Measurements from ENCODE around the gene PPP1R15B. TPM values are rescaled to one million over a fixed set of nuclear protein-coding genes. Genes with fewer than 3 reads are reported as not detected.
A peak's percentile ranks its signal among the peaks of the same experiment; 100 is the strongest.

Gene PPP1R15B
- total RNA-seq, 1 donor from 2014 or later = 70.6 TPM

- ATAC-seq (ENCODE audit: low read depth) (peak; percentile 97), DNase-seq (no peak)
- intact Hi-C loops (cut with micrococcal nuclease) = loop anchor here (1.0 to 5.0 kb wide), 2 partner anchors 36 to 236 kb away; no protein-coding TSS in a partner anchor
- ChIA-PET CTCF (interaction anchor here (0.6 to 3.9 kb wide), 29 partner anchors 9 to 408 kb away, joined by 3 to 36 read pairs (median 4); partner anchors contain the start of genes GOLT1A, MDM4, PIK3C2B and REN), POLR2A (interaction anchor here (1.2 to 2.1 kb wide), 5 partner anchors 12 to 108 kb away, joined by 4 to 7 read pairs (median 4); no protein-coding TSS in a partner anchor)
- peaks cover 51% of the 10 kb centered on the region for H3K36me3 Mint-ChIP-seq (ENCODE audit: low read depth)
- no peaks in the 10 kb centered on the region for H3K9me3 Mint-ChIP-seq
- H3K27me3 Mint-ChIP-seq = no peaks in the 10 kb centered on the region
- H3K4me1 Mint-ChIP-seq = peaks cover 3% of the 10 kb centered on the region
- H3K4me3 Mint-ChIP-seq = no peak overlapping the region
- peak; percentile 40 for TF ChIP-seq CTCF (IDR thresholded peaks at IDR 0.05)
- H3K27ac Mint-ChIP-seq = peak overlapping the region; percentile 77
Observed at GRCh38 chr1:204398197-204399125, 13.2 kb downstream of the PPP1R15B start.

- Mint-ChIP-seq H3K36me3 (ENCODE audit: low read depth) (peaks cover 35% of the 10 kb centered on the region), H3K27ac (no peak overlapping the region), H3K4me1 (peaks cover 3% of the 10 kb centered on the region), H3K27me3 (no peaks in the 10 kb centered on the region), H3K9me3 (no peaks in the 10 kb centered on the region), H3K4me3 (no peak overlapping the region)
- ATAC-seq (ENCODE audit: low read depth) (no peak), DNase-seq (no peak)
- ChIA-PET CTCF (interaction anchor here (3.9 kb wide), 1 partner anchor 232 kb away, joined by 36 read pairs; the partner anchor contains the start of gene REN), POLR2A (interaction anchor here (0.7 kb wide), 2 partner anchors 24 to 125 kb away, joined by 5 read pairs; no protein-coding TSS in a partner anchor)
- intact Hi-C loops (cut with micrococcal nuclease) = loop anchor here (5.0 kb wide), 1 partner anchor 34 kb away; no protein-coding TSS in a partner anchor
- no peak for TF ChIP-seq CTCF (IDR thresholded peaks at IDR 0.05)
Observed at GRCh38 chr1:204396015-204396583, 15.5 kb downstream of the PPP1R15B start.

- H3K4me1 Mint-ChIP-seq = no peaks in the 10 kb centered on the region
- no peaks in the 10 kb centered on the region for H3K27me3 Mint-ChIP-seq
- DNase-seq (no peak), ATAC-seq (ENCODE audit: low read depth) (no peak)
- H3K4me3 Mint-ChIP-seq = no peak overlapping the region
- no peak overlapping the region for H3K27ac Mint-ChIP-seq
- H3K9me3 Mint-ChIP-seq = no peaks in the 10 kb centered on the region
- CTCF ChIA-PET = no interaction called here
- TF ChIP-seq CTCF (IDR thresholded peaks at IDR 0.05) = no peak
- H3K36me3 Mint-ChIP-seq (ENCODE audit: low read depth) = peaks cover 7% of the 10 kb centered on the region
- intact Hi-C loops (cut with micrococcal nuclease) = no loop called here
- POLR2A ChIA-PET = interaction anchor here (0.7 kb wide), 1 partner anchor 34 kb away, joined by 3 read pairs; no protein-coding TSS in a partner anchor
Observed at GRCh38 chr1:204391629-204392028, 20.0 kb downstream of the PPP1R15B start.

- H3K27ac Mint-ChIP-seq = no peak overlapping the region
- no peak for TF ChIP-seq CTCF (IDR thresholded peaks at IDR 0.05)
- POLR2A ChIA-PET = interaction anchor here (1.0 kb wide), 1 partner anchor 17 kb away, joined by 4 read pairs; no protein-coding TSS in a partner anchor
Observed at GRCh38 chr1:204390751-204391466, 20.7 kb downstream of the PPP1R15B start.

More at GRCh38 chr1:204390751-204391466, 20.7 kb downstream of the PPP1R15B start:
- Mint-ChIP-seq H3K4me1 (no peaks in the 10 kb centered on the region), H3K36me3 (ENCODE audit: low read depth) (peaks cover 5% of the 10 kb centered on the region), H3K9me3 (no peaks in the 10 kb centered on the region), H3K4me3 (no peak overlapping the region), H3K27me3 (no peaks in the 10 kb centered on the region)
- CTCF ChIA-PET = interaction anchor here (2.6 kb wide), 1 partner anchor 8 kb away, joined by 9 read pairs; no protein-coding TSS in a partner anchor
- ATAC-seq (ENCODE audit: low read depth) (no peak), DNase-seq (no peak)
- intact Hi-C loops (cut with micrococcal nuclease) = no loop called here
